ENCODE results near the gene PIK3R2. TPM values are rescaled to one million over a fixed set of nuclear protein-coding genes. Genes with fewer than 3 reads are reported as not detected.
"Not testable (repeated sequence)": the region's sequence is repeated elsewhere in the genome, so short reads cannot be mapped to it uniquely, and the experiment has no call there.

PIK3R2 gene
- total RNA-seq, 4 donors from 2014 or later = 14.4 to 33.0 (median 19.8) TPM

- TF ChIP-seq POLR2A (IDR thresholded peaks at IDR 0.05) (no peak), CTCF (IDR thresholded peaks at IDR 0.05) (no peak)
- Histone ChIP-seq H3K27me3 (no peaks in the 10 kb centered on the region), H3K4me3 (replicated peaks in 1 of 3) (no peak overlapping the region), H3K36me3 (no peaks in the 10 kb centered on the region), H3K4me1 (peaks cover 17 to 19% of the 10 kb centered on the region in 2 donors), H3K9me3 (no peaks in the 10 kb centered on the region), H3K27ac (peak overlapping the region; percentile 93 to 99 (median 97))
- intact Hi-C loops (cut with DNase I) = loop anchor here (10.0 kb wide), 1 partner anchor 209 kb away; the partner anchor contains the start of gene SSBP4
- no peak for DNase-seq
- 85 to 86% methylated on average over 12 of the region's 12 CpGs for WGBS, 2 donors
Observed at GRCh38 chr19:18206018-18206417, 53.1 kb downstream of the PIK3R2 start.

- peak in 1 of 2 donors; percentile 34 for DNase-seq
- Histone ChIP-seq H3K27ac (no peak overlapping the region), H3K9me3 (no peaks in the 10 kb centered on the region), H3K4me1 (peaks cover 8 to 10% of the 10 kb centered on the region in 2 donors), H3K36me3 (no peaks in the 10 kb centered on the region), H3K27me3 (no peaks in the 10 kb centered on the region), H3K4me3 (replicated peaks in 1 of 3) (no peak overlapping the region)
- TF ChIP-seq CTCF (IDR thresholded peaks at IDR 0.05) = peak; percentile 27 to 73 (median 35)
- no peak for TF ChIP-seq POLR2A (IDR thresholded peaks at IDR 0.05)
- 24 to 28% methylated on average over 22 to 23 of the region's 32 CpGs for WGBS, 2 donors
- intact Hi-C loops (cut with DNase I) = loop anchor here (10.0 kb wide), 1 partner anchor 206 kb away; the partner anchor contains the start of gene SSBP4
Observed at GRCh38 chr19:18208098-18208951, 55.4 kb downstream of the PIK3R2 start.

- DNase-seq; H3K27ac ChIP-seq; H3K4me3 ChIP-seq (replicated peaks in 1 of 3); H3K36me3 ChIP-seq; H3K4me1 ChIP-seq; H3K27me3 ChIP-seq; H3K9me3 ChIP-seq: not testable (repeated sequence)
- intact Hi-C loops (cut with DNase I) = loop anchor here (5.0 to 10.0 kb wide), 2 partner anchors 42 to 205 kb away; partner anchors contain the start of gene SSBP4
- 83 to 91% methylated on average over 5 of the region's 5 CpGs for WGBS, 2 donors
Observed at GRCh38 chr19:18209912-18210311, 56.9 kb downstream of the PIK3R2 start.

- Histone ChIP-seq H3K4me3 (replicated peaks in 1 of 3) (no peak overlapping the region), H3K36me3 (no peaks in the 10 kb centered on the region), H3K27me3 (no peaks in the 10 kb centered on the region), H3K4me1 (no peaks in the 10 kb centered on the region), H3K27ac (no peak overlapping the region), H3K9me3 (no peaks in the 10 kb centered on the region)
- no peak for DNase-seq
- WGBS, 2 donors = 83 to 89% methylated on average over 14 of the region's 14 CpGs
- TF ChIP-seq CTCF (IDR thresholded peaks at IDR 0.05) (no peak), POLR2A (IDR thresholded peaks at IDR 0.05) (no peak)
- intact Hi-C loops (cut with DNase I) = loop anchor here (5.0 kb wide), 1 partner anchor 41 kb away; no protein-coding TSS in a partner anchor
Observed at GRCh38 chr19:18211683-18212082, 58.7 kb downstream of the PIK3R2 start.

GRCh38 chr19:18214779-18215433 is 61.9 kb downstream of the PIK3R2 start:
- H3K4me1 ChIP-seq = no peaks in the 10 kb centered on the region
- intact Hi-C loops (cut with DNase I) = loop anchor here (5.0 kb wide), 1 partner anchor 37 kb away; no protein-coding TSS in a partner anchor
- H3K9me3 ChIP-seq = no peaks in the 10 kb centered on the region
- DNase-seq = no peak
- H3K36me3 ChIP-seq = no peaks in the 10 kb centered on the region
- H3K27me3 ChIP-seq = no peaks in the 10 kb centered on the region
- WGBS, 2 donors = 65 to 68% methylated on average over 7 of the region's 7 CpGs
- TF ChIP-seq CTCF (IDR thresholded peaks at IDR 0.05) (no peak), POLR2A (IDR thresholded peaks at IDR 0.05) (no peak)
- H3K4me3 ChIP-seq (replicated peaks in 1 of 3) = no peak overlapping the region
- H3K27ac ChIP-seq = no peak overlapping the region
